ENCODE measurements around the gene OR8K5. TPM values are rescaled to one million over a fixed set of nuclear protein-coding genes. Genes with fewer than 3 reads are reported as not detected.

The OR8K5 gene, protein sequence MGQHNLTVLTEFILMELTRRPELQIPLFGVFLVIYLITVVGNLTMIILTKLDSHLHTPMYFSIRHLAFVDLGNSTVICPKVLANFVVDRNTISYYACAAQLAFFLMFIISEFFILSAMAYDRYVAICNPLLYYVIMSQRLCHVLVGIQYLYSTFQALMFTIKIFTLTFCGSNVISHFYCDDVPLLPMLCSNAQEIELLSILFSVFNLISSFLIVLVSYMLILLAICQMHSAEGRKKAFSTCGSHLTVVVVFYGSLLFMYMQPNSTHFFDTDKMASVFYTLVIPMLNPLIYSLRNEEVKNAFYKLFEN
- total RNA-seq, result not detected

DNA sequence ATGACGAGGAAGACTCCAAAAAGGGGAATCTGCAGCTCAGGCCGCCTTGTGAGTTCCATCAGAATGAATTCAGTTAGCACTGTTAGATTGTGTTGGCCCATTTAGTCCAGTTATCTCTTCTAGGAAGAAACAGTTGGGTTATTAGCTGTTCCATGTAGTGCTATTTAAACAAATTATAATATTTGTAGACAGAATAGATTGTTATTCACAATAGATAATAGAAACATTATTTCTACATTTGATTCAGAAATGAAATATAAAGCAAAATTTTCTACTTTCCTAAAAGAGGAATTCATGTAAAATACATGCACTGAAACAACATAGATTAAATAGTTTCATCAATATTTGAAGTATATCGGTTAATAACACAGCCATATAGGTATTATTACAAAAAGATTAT is at the start of gene OR8K5:
Gene OR8K5 (minus strand): TSS at position 101 of the 400 bp plus-strand sequence. CDS start 0 bp downstream, at position 101.
- TF ChIP-seq, protein P1, sequence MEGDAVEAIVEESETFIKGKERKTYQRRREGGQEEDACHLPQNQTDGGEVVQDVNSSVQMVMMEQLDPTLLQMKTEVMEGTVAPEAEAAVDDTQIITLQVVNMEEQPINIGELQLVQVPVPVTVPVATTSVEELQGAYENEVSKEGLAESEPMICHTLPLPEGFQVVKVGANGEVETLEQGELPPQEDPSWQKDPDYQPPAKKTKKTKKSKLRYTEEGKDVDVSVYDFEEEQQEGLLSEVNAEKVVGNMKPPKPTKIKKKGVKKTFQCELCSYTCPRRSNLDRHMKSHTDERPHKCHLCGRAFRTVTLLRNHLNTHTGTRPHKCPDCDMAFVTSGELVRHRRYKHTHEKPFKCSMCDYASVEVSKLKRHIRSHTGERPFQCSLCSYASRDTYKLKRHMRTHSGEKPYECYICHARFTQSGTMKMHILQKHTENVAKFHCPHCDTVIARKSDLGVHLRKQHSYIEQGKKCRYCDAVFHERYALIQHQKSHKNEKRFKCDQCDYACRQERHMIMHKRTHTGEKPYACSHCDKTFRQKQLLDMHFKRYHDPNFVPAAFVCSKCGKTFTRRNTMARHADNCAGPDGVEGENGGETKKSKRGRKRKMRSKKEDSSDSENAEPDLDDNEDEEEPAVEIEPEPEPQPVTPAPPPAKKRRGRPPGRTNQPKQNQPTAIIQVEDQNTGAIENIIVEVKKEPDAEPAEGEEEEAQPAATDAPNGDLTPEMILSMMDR (IDR thresholded peaks at IDR 0.05), result no peak
- peaks cover 0 to 6% of the 10 kb centered on the region in 2 donors for H3K9me3 ChIP-seq
- no peak within 1 kb of the TSS for H3K4me3 ChIP-seq

DNA sequence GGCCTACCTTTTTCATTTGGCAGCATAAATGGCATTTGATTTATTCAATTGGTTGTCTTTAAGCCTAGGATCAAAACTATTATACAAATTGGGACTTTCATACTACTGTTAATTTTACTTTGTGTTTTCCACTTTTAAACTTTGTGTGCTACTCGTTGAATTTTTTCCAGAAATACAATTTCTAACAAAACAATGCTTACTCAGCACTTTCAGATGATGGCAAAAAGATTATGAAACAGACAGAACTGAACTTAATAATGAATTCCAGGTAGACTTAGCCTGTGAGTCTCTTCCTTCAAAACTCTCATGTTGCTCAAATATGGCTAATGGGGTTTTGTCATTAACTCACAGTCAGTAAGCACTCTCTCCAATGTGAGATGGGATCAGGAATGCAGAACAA is 47.7 kb upstream of the OR8K5 start:
- H3K27me3 ChIP-seq, result no peaks in the 10 kb centered on the region
- no peaks in the 10 kb centered on the region for H3K9me3 ChIP-seq
- H3K4me1 ChIP-seq, result no peaks in the 10 kb centered on the region
- TF ChIP-seq, protein P1 (IDR thresholded peaks at IDR 0.05), result no peak
- no peaks in the 10 kb centered on the region for H3K36me3 ChIP-seq
- H3K27ac ChIP-seq, result no peak overlapping the region
- DNase-seq (ENCODE audit: low spot score), result no peak
- H3K4me3 ChIP-seq, result no peak overlapping the region

More for the DNA sequence above, at the start of gene OR8K5:
- DNase-seq (ENCODE audit: low spot score), result no peak
- Histone ChIP-seq H3K27ac (no peak within 1 kb of the TSS), H3K4me1 (no peaks in the 10 kb centered on the region), H3K36me3 (no peaks in the 10 kb centered on the region), H3K27me3 (no peaks in the 10 kb centered on the region)

DNA sequence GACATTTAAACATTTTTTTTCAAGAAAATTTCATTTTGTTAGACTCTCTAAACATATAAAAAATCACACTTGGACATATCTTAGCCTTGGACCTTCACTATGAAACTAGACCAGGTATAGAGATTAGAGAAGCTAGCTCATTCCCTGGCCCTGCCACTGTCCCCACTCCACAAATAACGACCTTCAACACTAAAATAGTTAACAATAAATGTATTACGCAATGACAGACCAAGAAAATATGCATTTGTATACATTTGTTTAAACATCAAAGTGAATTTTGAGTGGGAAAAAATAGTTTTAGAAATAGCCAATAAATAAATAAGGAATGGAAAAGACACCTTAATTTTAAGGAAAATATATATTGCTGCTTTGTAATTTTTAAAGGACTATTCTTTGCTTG is 37.2 kb upstream of the OR8K5 start:
- Histone ChIP-seq H3K27ac (no peak overlapping the region), H3K9me3 (no peaks in the 10 kb centered on the region), H3K4me3 (no peak overlapping the region), H3K36me3 (no peaks in the 10 kb centered on the region), H3K4me1 (no peaks in the 10 kb centered on the region), H3K27me3 (no peaks in the 10 kb centered on the region)
- DNase-seq (ENCODE audit: low spot score), result no peak
- TF ChIP-seq, protein P1 (IDR thresholded peaks at IDR 0.05), result no peak

DNA sequence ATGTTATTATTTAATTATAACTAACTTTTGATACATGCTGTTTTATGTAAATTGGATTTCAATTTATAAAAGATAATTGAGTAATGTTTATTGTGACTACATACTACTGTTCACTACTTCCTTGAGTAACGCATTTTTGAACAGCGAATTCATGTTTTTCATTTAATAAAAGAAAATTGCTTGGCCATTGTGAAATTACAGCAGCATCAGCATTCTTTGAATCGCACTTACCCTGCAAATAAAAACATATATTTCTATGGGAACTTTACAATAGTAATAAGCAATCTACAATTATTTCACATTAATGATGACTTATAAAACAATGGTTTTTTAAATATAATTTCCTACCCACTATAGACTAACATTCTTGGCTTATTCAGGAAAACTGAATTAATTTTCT is 36.6 kb upstream of the OR8K5 start:
- TF ChIP-seq, protein P1 (IDR thresholded peaks at IDR 0.05), result no peak
- Histone ChIP-seq H3K27ac (no peak overlapping the region), H3K27me3 (no peaks in the 10 kb centered on the region), H3K36me3 (no peaks in the 10 kb centered on the region), H3K4me1 (no peaks in the 10 kb centered on the region), H3K4me3 (no peak overlapping the region), H3K9me3 (peaks cover 0 to 4% of the 10 kb centered on the region in 2 donors)
- no peak for DNase-seq (ENCODE audit: low spot score)

DNA sequence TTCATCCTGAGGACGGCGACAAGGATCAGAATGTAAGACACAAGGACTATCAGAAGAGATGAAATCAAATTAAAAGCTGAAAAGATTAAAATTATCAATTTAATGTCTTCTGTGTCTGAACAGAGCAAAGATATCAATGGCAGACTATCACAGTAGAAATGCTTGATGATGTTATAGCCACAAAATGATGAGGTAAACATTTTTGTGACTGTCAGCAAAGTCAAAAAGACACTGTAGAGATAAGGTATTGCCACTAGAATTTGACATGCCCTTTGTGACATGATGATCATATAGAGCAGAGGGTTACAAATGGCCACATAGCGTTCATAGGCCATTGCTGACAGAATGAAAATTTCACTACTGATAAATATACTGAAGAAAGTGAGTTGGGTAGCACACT is 28.5 kb upstream of the OR8K5 start:
- H3K4me1 ChIP-seq, result no peaks in the 10 kb centered on the region
- H3K9me3 ChIP-seq, result peaks cover 0 to 16% of the 10 kb centered on the region in 2 donors
- TF ChIP-seq, protein P1 (IDR thresholded peaks at IDR 0.05), result no peak
- H3K27me3 ChIP-seq, result no peaks in the 10 kb centered on the region
- no peaks in the 10 kb centered on the region for H3K36me3 ChIP-seq
- no peak overlapping the region for H3K4me3 ChIP-seq
- DNase-seq (ENCODE audit: low spot score), result no peak
- H3K27ac ChIP-seq, result no peak overlapping the region

DNA sequence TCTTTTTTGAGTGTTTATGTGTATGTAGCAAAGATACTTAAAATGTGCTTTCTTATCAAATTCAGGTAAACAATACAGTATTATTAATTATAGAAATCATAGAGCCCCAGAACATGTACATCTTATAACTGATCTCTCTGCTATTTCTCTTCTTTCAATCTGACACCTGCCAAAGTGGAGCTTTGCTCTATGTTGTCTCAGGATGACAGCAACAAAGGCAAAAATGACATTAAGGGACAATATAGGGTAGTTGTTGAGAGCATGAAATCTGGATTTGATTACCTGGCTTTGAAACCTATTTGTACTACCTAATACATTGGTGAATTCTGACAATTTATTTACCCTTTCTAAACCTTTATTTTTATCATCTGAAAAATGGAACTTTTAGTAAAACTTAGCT is 23.3 kb upstream of the OR8K5 start:
- DNase-seq (ENCODE audit: low spot score), result no peak
- Histone ChIP-seq H3K4me3 (no peak overlapping the region), H3K4me1 (no peaks in the 10 kb centered on the region), H3K27me3 (no peaks in the 10 kb centered on the region), H3K36me3 (no peaks in the 10 kb centered on the region), H3K27ac (no peak overlapping the region), H3K9me3 (peaks cover 0 to 22% of the 10 kb centered on the region in 2 donors)
- TF ChIP-seq, protein P1 (IDR thresholded peaks at IDR 0.05), result no peak
